ENCODE data around the gene PXDC1.

GRCh38 chr6:3766214-3766613, 14.7 kb upstream of the PXDC1 start:
- TF ChIP-seq YY1 (IDR thresholded peaks at IDR 0.05; ENCODE audit: insufficient read depth, insufficient read length) = no peak
- no peak for TF ChIP-seq ZNF274 (IDR thresholded peaks at IDR 0.05; ENCODE audit: low read depth, low read length)
- TF ChIP-seq SUZ12 (IDR thresholded peaks at IDR 0.05; ENCODE audit: extremely low read depth, insufficient read depth, insufficient read length) = no peak

All from NT2/D1 (cell line).